Measurements from ENCODE around the gene STN1. TPM values are rescaled to one million over a fixed set of nuclear protein-coding genes. Genes with fewer than 3 reads are reported as not detected.

The STN1 gene
- total RNA-seq, 1 donor = 28.7 TPM

Other genes starting within 250 kb of the STN1 start
- gene SH3PXD2A, start 62.6 kb downstream of the STN1 start, total RNA-seq = 3.1 TPM
- 75.2 TPM for gene SLK, start 49.0 kb upstream of the STN1 start, total RNA-seq
- not detected for gene COL17A1, start 167.7 kb upstream of the STN1 start, total RNA-seq
- gene SFR1, start 204.0 kb upstream of the STN1 start, total RNA-seq = 27.3 TPM